Breast epithelium (tissue), 3 donors: ENCODE data around the gene TBL1XR1.

Source experiments
- POLR2A ChIP-seq: fragments of 450-650 bp; IDR thresholded peaks from one replicate; pipeline ENCODE4 v1.6.1; 2016; ENCODE audit warnings: antibody characterized with exemption, mild to moderate bottlenecking, moderate library complexity
- POLR2AphosphoS5 ChIP-seq, 3 donors: sonication (generic); formaldehyde crosslinking; IDR thresholded peaks; one replicate each; pipeline ENCODE4 v1.6.1; 2017; ENCODE audit warnings: antibody characterized with exemption in 3 of 3
- TF ChIP-seq, protein P1 (sequence below), 3 donors: fragments of 450-650 bp; IDR thresholded peaks; one replicate each; pipeline ENCODE4 v1.5.1; 2016 to 2017; ENCODE audit warnings: antibody characterized with exemption in 3 of 3, mild to moderate bottlenecking in 3 of 3, moderate library complexity in 3 of 3

DNA sequence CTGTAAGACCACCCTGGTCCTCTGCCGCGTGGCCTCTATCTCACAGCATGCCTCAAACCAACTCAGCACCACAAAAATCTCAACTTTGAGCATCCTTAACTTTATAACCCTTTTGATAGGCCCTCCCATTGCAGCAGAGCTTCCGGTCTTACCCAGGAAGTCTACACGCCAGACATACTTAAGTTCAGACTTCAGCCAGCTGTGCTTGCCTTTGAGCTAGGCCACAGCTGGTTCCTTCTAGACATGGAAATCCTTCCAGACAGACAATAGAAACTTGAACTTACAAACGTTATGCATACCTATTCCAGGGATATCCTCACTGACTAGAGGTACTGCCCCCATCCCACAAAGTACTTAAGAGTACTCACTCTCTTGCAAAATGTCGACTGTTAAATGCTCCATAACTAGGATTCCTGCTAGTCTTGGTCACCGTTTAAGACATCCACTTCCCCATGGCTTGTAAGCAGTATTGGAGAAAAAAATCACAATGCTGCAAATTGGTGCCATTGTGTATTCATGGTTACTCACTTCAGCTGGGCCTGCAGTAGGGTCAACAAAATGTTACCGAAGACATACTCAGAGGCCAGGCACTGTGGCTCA, 183.5 kb downstream of the TBL1XR1 start:
- TF ChIP-seq, protein P1, sequence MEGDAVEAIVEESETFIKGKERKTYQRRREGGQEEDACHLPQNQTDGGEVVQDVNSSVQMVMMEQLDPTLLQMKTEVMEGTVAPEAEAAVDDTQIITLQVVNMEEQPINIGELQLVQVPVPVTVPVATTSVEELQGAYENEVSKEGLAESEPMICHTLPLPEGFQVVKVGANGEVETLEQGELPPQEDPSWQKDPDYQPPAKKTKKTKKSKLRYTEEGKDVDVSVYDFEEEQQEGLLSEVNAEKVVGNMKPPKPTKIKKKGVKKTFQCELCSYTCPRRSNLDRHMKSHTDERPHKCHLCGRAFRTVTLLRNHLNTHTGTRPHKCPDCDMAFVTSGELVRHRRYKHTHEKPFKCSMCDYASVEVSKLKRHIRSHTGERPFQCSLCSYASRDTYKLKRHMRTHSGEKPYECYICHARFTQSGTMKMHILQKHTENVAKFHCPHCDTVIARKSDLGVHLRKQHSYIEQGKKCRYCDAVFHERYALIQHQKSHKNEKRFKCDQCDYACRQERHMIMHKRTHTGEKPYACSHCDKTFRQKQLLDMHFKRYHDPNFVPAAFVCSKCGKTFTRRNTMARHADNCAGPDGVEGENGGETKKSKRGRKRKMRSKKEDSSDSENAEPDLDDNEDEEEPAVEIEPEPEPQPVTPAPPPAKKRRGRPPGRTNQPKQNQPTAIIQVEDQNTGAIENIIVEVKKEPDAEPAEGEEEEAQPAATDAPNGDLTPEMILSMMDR (IDR thresholded peaks at IDR 0.05), result no peak
- TF ChIP-seq POLR2A (no peak), POLR2AphosphoS5 (IDR thresholded peaks at IDR 0.05) (no peak)
